Vagina (tissue), 2 donors: ENCODE data around the gene ASCL3. TPM values are rescaled to one million over a fixed set of nuclear protein-coding genes. Genes with fewer than 3 reads are reported as not detected.

Experiments
- DNase-seq, 2 donors: peaks; one replicate each; pipeline ENCODE4 v3.0.0-alpha.2; 2017; ENCODE audit errors: extremely low spot score in 2 of 2
- H3K27ac ChIP-seq: fragments of 200-600 bp; sonication (generic); one replicate; pipeline ENCODE4 v1.5.1; 2019
- H3K27me3 ChIP-seq: fragments of 200-600 bp; sonication (generic); one replicate; pipeline ENCODE4 v1.5.1; 2019
- H3K36me3 ChIP-seq, 2 donors: fragments of 200-600 bp; sonication (generic); one replicate each; pipeline ENCODE4 v1.5.1; 2017 to 2019
- H3K4me1 ChIP-seq: fragments of 200-600 bp; sonication (generic); one replicate; pipeline ENCODE4 v1.5.1; 2019
- H3K4me3 ChIP-seq, 2 donors: fragments of 200-600 bp; sonication (generic); 1 replicate in 1 of 2; 2 replicates in 1 of 2; pipeline ENCODE4 v1.5.1; 2016 to 2019
- H3K9me3 ChIP-seq: fragments of 200-600 bp; sonication (generic); one replicate; pipeline ENCODE4 v1.5.1; 2019
- CTCF ChIP-seq, 3 experiments: fragments of 450-650 bp in 2 of 3; fragments of 200-600 bp in 1 of 3; sonication (generic) in 1 of 3; IDR thresholded peaks; one replicate each; pipeline ENCODE4 v1.5.1; 2017 to 2019; ENCODE audit warnings: antibody characterized with exemption in 3 of 3, mild to moderate bottlenecking in 2 of 3, moderate library complexity in 2 of 3
- POLR2A ChIP-seq, 2 donors: fragments of 450-650 bp; IDR thresholded peaks; one replicate each; pipeline ENCODE4 v1.6.1; 2017; ENCODE audit warnings: antibody characterized with exemption in 2 of 2, mild to moderate bottlenecking in 2 of 2, moderate library complexity in 2 of 2
- POLR2AphosphoS5 ChIP-seq, 2 donors: sonication (generic); formaldehyde crosslinking; IDR thresholded peaks; one replicate each; pipeline ENCODE4 v1.9.0; 2017; ENCODE audit warnings: antibody characterized with exemption in 2 of 2, mild to moderate bottlenecking in 2 of 2, low read depth in 1 of 2; ENCODE audit not compliant: insufficient read depth in 1 of 2
- intact Hi-C: fragments of 100-400 bp; cut with DNase I; formaldehyde crosslinking; loops from one replicate; pipeline ENCODE4 v1.15.1; 2023
- total RNA-seq: library from RNA; depleted of rRNA; stranded (reverse); fragments of >200 nt; gene quantifications from one replicate; pipeline ENCODE4 v1.2.3, GENCODE V29; 2016

The ASCL3 gene
- total RNA-seq, 1 donor from 2014 or later = not detected

GRCh38 chr11:8962841-8963240 is 20.0 kb upstream of the ASCL3 start:
- no peak for TF ChIP-seq CTCF (IDR thresholded peaks at IDR 0.05)
- TF ChIP-seq POLR2AphosphoS5 (IDR thresholded peaks at IDR 0.05; ENCODE audit: insufficient read depth in 1 of 2, low read depth in 1 of 2) = no peak
- TF ChIP-seq POLR2A (IDR thresholded peaks at IDR 0.05) = no peak
- no peaks in the 10 kb centered on the region for H3K27me3 ChIP-seq
- DNase-seq = no peak
- peak overlapping the region; percentile 93 for H3K27ac ChIP-seq
- H3K4me1 ChIP-seq = peaks cover 33% of the 10 kb centered on the region
- H3K9me3 ChIP-seq = no peaks in the 10 kb centered on the region
- H3K36me3 ChIP-seq = no peaks in the 10 kb centered on the region
- intact Hi-C loops = loop anchor here (10.0 kb wide), 1 partner anchor 278 kb away; the partner anchor contains the start of genes RPL27A and TRIM66
- no peak overlapping the region for H3K4me3 ChIP-seq

GRCh38 chr11:8961401-8961800 is 18.6 kb upstream of the ASCL3 start:
- Histone ChIP-seq H3K4me1 (peaks cover 33% of the 10 kb centered on the region), H3K27ac (no peak overlapping the region), H3K9me3 (no peaks in the 10 kb centered on the region), H3K36me3 (peaks cover 0 to 5% of the 10 kb centered on the region in 2 donors), H3K4me3 (no peak overlapping the region), H3K27me3 (no peaks in the 10 kb centered on the region)
- no peak for DNase-seq
- intact Hi-C loops = loop anchor here (10.0 kb wide), 1 partner anchor 277 kb away; the partner anchor contains the start of genes RPL27A and TRIM66
- TF ChIP-seq POLR2A (IDR thresholded peaks at IDR 0.05) = no peak
- TF ChIP-seq CTCF (IDR thresholded peaks at IDR 0.05) = no peak
- no peak for TF ChIP-seq POLR2AphosphoS5 (IDR thresholded peaks at IDR 0.05; ENCODE audit: insufficient read depth in 1 of 2, low read depth in 1 of 2)

GRCh38 chr11:8959546-8960166 is 16.8 kb upstream of the ASCL3 start:
- intact Hi-C loops = loop anchor here (10.0 kb wide), 1 partner anchor 275 kb away; the partner anchor contains the start of genes RPL27A and TRIM66
- Histone ChIP-seq H3K36me3 (peaks cover 0 to 19% of the 10 kb centered on the region in 2 donors), H3K4me1 (peaks cover 27% of the 10 kb centered on the region), H3K4me3 (no peak overlapping the region), H3K27ac (peak overlapping the region; percentile 7), H3K9me3 (no peaks in the 10 kb centered on the region), H3K27me3 (no peaks in the 10 kb centered on the region)
- DNase-seq = no peak
- TF ChIP-seq POLR2A (IDR thresholded peaks at IDR 0.05) (no peak), CTCF (IDR thresholded peaks at IDR 0.05) (peak in 2 of 3 experiments; percentile 18 to 38)

DNA sequence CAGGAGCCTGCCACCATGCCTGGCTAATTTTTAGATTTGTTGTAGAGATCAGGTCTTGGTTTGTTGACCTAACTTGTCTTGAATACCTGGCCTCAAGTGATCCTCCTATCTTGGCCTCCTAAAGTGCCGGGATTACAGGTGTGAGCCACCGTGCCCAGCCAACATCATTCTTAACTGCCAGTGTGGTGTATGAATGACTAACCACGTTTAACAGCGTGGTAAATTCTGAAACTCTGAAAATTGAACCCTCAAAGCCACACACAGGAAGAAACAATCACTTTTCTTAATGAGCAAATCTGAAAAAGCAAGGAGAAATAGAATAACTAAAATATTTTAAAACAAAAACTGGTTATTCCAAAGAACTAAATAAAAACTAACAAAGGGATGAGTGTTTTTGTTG is 14.0 kb upstream of the ASCL3 start:
- Histone ChIP-seq H3K4me3 (no peak overlapping the region), H3K27me3 (no peaks in the 10 kb centered on the region), H3K4me1 (peaks cover 11% of the 10 kb centered on the region), H3K9me3 (no peaks in the 10 kb centered on the region), H3K27ac (no peak overlapping the region), H3K36me3 (peaks cover 0 to 38% of the 10 kb centered on the region in 2 donors)
- TF ChIP-seq CTCF (IDR thresholded peaks at IDR 0.05) (no peak), POLR2A (IDR thresholded peaks at IDR 0.05) (no peak), POLR2AphosphoS5 (IDR thresholded peaks at IDR 0.05; ENCODE audit: insufficient read depth in 1 of 2, low read depth in 1 of 2) (no peak)
- intact Hi-C loops = no loop called here
- no peak for DNase-seq

GRCh38 chr11:8948886-8949285 is 6.1 kb upstream of the ASCL3 start:
- Histone ChIP-seq H3K4me1 (no peaks in the 10 kb centered on the region), H3K27me3 (no peaks in the 10 kb centered on the region), H3K9me3 (no peaks in the 10 kb centered on the region), H3K27ac (no peak overlapping the region), H3K36me3 (peaks cover 0 to 34% of the 10 kb centered on the region in 2 donors), H3K4me3 (no peak overlapping the region)
- TF ChIP-seq POLR2A (IDR thresholded peaks at IDR 0.05) (no peak), POLR2AphosphoS5 (IDR thresholded peaks at IDR 0.05; ENCODE audit: insufficient read depth in 1 of 2, low read depth in 1 of 2) (no peak), CTCF (IDR thresholded peaks at IDR 0.05) (no peak)
- intact Hi-C loops = no loop called here
- no peak for DNase-seq
